Neural cell (in vitro differentiated cells): ENCODE measurements around the gene GNB1.

Experiments used
- EP300 ChIP-seq: fragments of 450-650 bp; conservative IDR thresholded peaks from 2 replicates; pipeline ENCODE4 v1.6.1; 2014; ENCODE audit warnings: antibody characterized with exemption, mild to moderate bottlenecking, moderate library complexity; ENCODE audit not compliant: poor library complexity, severe bottlenecking
- EZH2 ChIP-seq: fragments of 200-600, 300-800 bp; shearing (Covaris generic), sonication (generic); IDR thresholded peaks from 2 replicates; pipeline ENCODE4 v1.6.1; 2014; ENCODE audit warnings: antibody characterized with exemption, low read length, borderline replicate concordance, mild to moderate bottlenecking; ENCODE audit not compliant: insufficient read depth, poor library complexity, severe bottlenecking
- MXI1 ChIP-seq: fragments of 450-650 bp; conservative IDR thresholded peaks from 2 replicates; pipeline ENCODE4 v1.6.1; 2014; ENCODE audit warnings: antibody characterized with exemption, mild to moderate bottlenecking; ENCODE audit not compliant: poor library complexity, severe bottlenecking
- POLR2AphosphoS5 ChIP-seq: IDR thresholded peaks from 2 replicates; pipeline ENCODE4 v1.6.1; 2012
- RAD21 ChIP-seq: fragments of 450-650 bp; conservative IDR thresholded peaks from 2 replicates; pipeline ENCODE4 v1.6.1; 2014; ENCODE audit warnings: antibody characterized with exemption, mild to moderate bottlenecking, moderate library complexity
- SMC3 ChIP-seq: fragments of 450-650 bp; conservative IDR thresholded peaks from 2 replicates; pipeline ENCODE4 v1.6.1; 2014; ENCODE audit warnings: antibody characterized with exemption, mild to moderate bottlenecking, moderate library complexity; ENCODE audit not compliant: poor library complexity
- TAF1 ChIP-seq: IDR thresholded peaks from 2 replicates; pipeline ENCODE4 v1.6.1; 2012; ENCODE audit warnings: low read depth
- TF ChIP-seq, protein P1 (sequence below): fragments of 450-650 bp; IDR thresholded peaks from 2 replicates; pipeline ENCODE4 v1.5.1; 2014; ENCODE audit warnings: antibody characterized with exemption, mild to moderate bottlenecking, moderate library complexity; ENCODE audit not compliant: poor library complexity, severe bottlenecking
- TF ChIP-seq, protein P2 (sequence below): IDR thresholded peaks from 2 replicates; pipeline ENCODE4 v1.6.1; 2012; ENCODE audit warnings: borderline replicate concordance

DNA sequence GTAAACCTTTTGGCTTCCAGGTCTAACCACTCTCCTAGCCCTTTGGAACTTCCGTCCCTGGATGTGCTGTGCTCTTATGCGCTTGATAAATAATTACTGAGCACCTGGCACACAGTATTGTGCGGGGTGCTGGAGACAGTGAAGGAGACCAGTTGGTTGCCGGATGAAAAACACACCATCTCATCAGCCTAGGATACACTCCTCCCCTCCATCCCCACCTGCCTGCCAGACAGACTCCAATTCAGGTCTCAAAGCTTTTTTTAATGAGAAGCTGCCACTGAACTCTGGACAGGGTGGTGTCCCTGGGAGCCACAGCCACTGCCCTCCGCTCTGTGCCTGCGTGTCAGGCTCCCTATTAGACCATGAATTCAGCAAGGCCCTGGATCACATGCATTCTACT is 9.2 kb downstream of the GNB1 start:
- TF ChIP-seq EP300 (no peak), MXI1 (no peak), EZH2 (no peak), POLR2AphosphoS5 (no peak), RAD21 (no peak), SMC3 (no peak), TAF1 (no peak)
- TF ChIP-seq, protein P1, sequence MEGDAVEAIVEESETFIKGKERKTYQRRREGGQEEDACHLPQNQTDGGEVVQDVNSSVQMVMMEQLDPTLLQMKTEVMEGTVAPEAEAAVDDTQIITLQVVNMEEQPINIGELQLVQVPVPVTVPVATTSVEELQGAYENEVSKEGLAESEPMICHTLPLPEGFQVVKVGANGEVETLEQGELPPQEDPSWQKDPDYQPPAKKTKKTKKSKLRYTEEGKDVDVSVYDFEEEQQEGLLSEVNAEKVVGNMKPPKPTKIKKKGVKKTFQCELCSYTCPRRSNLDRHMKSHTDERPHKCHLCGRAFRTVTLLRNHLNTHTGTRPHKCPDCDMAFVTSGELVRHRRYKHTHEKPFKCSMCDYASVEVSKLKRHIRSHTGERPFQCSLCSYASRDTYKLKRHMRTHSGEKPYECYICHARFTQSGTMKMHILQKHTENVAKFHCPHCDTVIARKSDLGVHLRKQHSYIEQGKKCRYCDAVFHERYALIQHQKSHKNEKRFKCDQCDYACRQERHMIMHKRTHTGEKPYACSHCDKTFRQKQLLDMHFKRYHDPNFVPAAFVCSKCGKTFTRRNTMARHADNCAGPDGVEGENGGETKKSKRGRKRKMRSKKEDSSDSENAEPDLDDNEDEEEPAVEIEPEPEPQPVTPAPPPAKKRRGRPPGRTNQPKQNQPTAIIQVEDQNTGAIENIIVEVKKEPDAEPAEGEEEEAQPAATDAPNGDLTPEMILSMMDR, result no peak
- TF ChIP-seq, protein P2, sequence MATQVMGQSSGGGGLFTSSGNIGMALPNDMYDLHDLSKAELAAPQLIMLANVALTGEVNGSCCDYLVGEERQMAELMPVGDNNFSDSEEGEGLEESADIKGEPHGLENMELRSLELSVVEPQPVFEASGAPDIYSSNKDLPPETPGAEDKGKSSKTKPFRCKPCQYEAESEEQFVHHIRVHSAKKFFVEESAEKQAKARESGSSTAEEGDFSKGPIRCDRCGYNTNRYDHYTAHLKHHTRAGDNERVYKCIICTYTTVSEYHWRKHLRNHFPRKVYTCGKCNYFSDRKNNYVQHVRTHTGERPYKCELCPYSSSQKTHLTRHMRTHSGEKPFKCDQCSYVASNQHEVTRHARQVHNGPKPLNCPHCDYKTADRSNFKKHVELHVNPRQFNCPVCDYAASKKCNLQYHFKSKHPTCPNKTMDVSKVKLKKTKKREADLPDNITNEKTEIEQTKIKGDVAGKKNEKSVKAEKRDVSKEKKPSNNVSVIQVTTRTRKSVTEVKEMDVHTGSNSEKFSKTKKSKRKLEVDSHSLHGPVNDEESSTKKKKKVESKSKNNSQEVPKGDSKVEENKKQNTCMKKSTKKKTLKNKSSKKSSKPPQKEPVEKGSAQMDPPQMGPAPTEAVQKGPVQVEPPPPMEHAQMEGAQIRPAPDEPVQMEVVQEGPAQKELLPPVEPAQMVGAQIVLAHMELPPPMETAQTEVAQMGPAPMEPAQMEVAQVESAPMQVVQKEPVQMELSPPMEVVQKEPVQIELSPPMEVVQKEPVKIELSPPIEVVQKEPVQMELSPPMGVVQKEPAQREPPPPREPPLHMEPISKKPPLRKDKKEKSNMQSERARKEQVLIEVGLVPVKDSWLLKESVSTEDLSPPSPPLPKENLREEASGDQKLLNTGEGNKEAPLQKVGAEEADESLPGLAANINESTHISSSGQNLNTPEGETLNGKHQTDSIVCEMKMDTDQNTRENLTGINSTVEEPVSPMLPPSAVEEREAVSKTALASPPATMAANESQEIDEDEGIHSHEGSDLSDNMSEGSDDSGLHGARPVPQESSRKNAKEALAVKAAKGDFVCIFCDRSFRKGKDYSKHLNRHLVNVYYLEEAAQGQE, result no peak
